ENCODE data around the gene PHF21A. TPM values are rescaled to one million over a fixed set of nuclear protein-coding genes. Genes with fewer than 3 reads are reported as not detected.
A peak's percentile ranks its signal among the peaks of the same experiment; 100 is the strongest.

Gene PHF21A
- total RNA-seq, 1 donor from 2014 or later = 69.7 TPM

GRCh38 chr11:45925550-45925949 is 195.7 kb downstream of the PHF21A start:
- DNase-seq (ENCODE audit: low spot score in 2 of 2) = no peak
- no peaks in the 10 kb centered on the region for H3K9me3 ChIP-seq
- no peak overlapping the region for H3K4me3 ChIP-seq
- TF ChIP-seq CTCF (IDR thresholded peaks at IDR 0.05) = no peak
- H3K36me3 ChIP-seq = no peaks in the 10 kb centered on the region
- H3K27me3 ChIP-seq = peaks cover 17% of the 10 kb centered on the region
- no peak overlapping the region for H3K27ac ChIP-seq
- intact Hi-C loops (cut with DNase I) = no loop called here
- peaks cover 11 to 12% of the 10 kb centered on the region in 2 donors for H3K4me1 ChIP-seq

DNA sequence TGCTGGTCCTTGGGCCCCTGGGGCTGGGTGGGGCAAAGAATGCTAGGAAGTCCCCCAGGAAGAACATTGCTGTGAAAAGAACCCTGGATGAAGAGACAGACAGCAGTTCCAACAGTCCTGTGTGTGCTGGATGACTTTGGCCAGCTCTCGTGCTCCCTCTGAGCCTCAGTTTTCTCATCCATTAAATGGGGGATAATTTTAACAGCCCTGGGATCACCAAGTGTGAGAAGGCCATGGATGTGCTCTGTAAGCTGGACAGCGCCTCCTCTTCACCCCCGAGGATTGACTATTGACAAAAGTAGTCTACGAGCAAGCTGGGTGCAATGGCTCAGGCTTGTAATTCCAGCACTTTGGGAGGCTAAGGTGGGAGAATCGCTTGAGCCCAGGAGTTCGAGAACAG is 196.3 kb downstream of the PHF21A start:
- no peak for DNase-seq (ENCODE audit: low spot score in 2 of 2)
- intact Hi-C loops (cut with DNase I) = no loop called here
- H3K9me3 ChIP-seq = no peaks in the 10 kb centered on the region
- TF ChIP-seq CTCF (IDR thresholded peaks at IDR 0.05) = no peak
- H3K4me3 ChIP-seq = no peak overlapping the region
- no peaks in the 10 kb centered on the region for H3K36me3 ChIP-seq
- peaks cover 11 to 12% of the 10 kb centered on the region in 2 donors for H3K4me1 ChIP-seq
- peaks cover 17% of the 10 kb centered on the region for H3K27me3 ChIP-seq
- H3K27ac ChIP-seq = no peak overlapping the region

GRCh38 chr11:45924036-45924915 is 197.0 kb downstream of the PHF21A start:
- TF ChIP-seq CTCF (IDR thresholded peaks at IDR 0.05) = no peak
- peak in 1 of 2 donors; percentile 58 for DNase-seq (ENCODE audit: low spot score in 2 of 2)
- Histone ChIP-seq H3K4me3 (no peak overlapping the region), H3K27ac (no peak overlapping the region), H3K4me1 (peaks cover 11 to 12% of the 10 kb centered on the region in 2 donors), H3K9me3 (no peaks in the 10 kb centered on the region), H3K36me3 (no peaks in the 10 kb centered on the region), H3K27me3 (peaks cover 17% of the 10 kb centered on the region)
- intact Hi-C loops (cut with DNase I) = no loop called here

GRCh38 chr11:45922425-45923082 is 198.7 kb downstream of the PHF21A start, which contains the start of gene LARGE2:
LARGE2 (plus strand) TSS chr11:45922656; CDS start chr11:45922883, 227 bp downstream.
- H3K27ac ChIP-seq = no peak within 1 kb of the TSS
- H3K27me3 ChIP-seq = peaks cover 17% of the 10 kb centered on the region
- H3K4me1 ChIP-seq = peaks cover 11 to 12% of the 10 kb centered on the region in 2 donors
- H3K36me3 ChIP-seq = no peaks in the 10 kb centered on the region
- intact Hi-C loops (cut with DNase I) = no loop called here
- no peaks in the 10 kb centered on the region for H3K9me3 ChIP-seq
- H3K4me3 ChIP-seq = peak within 1 kb of the TSS; percentile 52 to 57
- no peak for DNase-seq (ENCODE audit: low spot score in 2 of 2)
- TF ChIP-seq CTCF (IDR thresholded peaks at IDR 0.05) = no peak

GRCh38 chr11:45921561-45922424 is 199.5 kb downstream of the PHF21A start:
- TF ChIP-seq CTCF (IDR thresholded peaks at IDR 0.05) = no peak
- Histone ChIP-seq H3K36me3 (no peaks in the 10 kb centered on the region), H3K4me1 (peaks cover 11 to 13% of the 10 kb centered on the region in 2 donors), H3K27ac (no peak overlapping the region), H3K27me3 (peaks cover 17% of the 10 kb centered on the region), H3K4me3 (peak overlapping the region; percentile 52 to 57), H3K9me3 (no peaks in the 10 kb centered on the region)
- DNase-seq (ENCODE audit: low spot score in 2 of 2) = no peak
- intact Hi-C loops (cut with DNase I) = no loop called here

All from ascending aorta (tissue), 2 donors.